GM12892 (cell line): ENCODE results near the gene PYCR2.

Experiments
- POLR2A ChIP-seq: IDR thresholded peaks from 2 replicates; pipeline ENCODE4 v1.6.1; 2011; ENCODE audit warnings: low read depth, low read length, control low read depth
- POLR2AphosphoS5 ChIP-seq: IDR thresholded peaks from 2 replicates; pipeline ENCODE4 v1.6.1; 2011; ENCODE audit warnings: low read depth, low read length, control low read depth

DNA sequence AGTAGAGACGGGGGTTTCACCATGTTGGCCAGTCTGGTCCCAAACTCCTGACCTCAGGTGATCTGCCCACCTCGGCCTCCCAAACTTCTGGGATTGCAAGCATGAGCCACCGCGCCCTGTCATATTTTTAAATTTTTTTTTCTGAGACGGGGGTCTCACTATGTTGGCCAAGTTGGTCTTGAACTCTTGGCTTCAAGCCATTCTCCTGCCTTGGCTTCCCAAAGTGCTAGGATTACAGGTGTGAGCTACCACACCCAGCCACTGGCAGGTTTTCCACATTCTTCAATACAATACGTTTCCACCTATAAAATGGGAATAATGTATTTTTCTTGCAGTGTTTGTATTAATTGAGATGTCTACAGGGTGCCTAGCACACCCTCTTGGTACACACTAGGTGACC lies 31.7 kb downstream of the PYCR2 start:
- TF ChIP-seq POLR2AphosphoS5, result no peak
- TF ChIP-seq POLR2A, result no peak
